ENCODE results near the gene MYMX. TPM values are rescaled to one million over a fixed set of nuclear protein-coding genes. Genes with fewer than 3 reads are reported as not detected.

Gene MYMX
- polyA plus RNA-seq, 2 of the 4 experiments (the other 2 are of a cell fraction), result not detected

GRCh38 chr6:44238687-44239350 is 22.1 kb downstream of the MYMX start:
- no peak for DNase-seq (ENCODE audit: low read depth in 1 of 2, low spot score in 1 of 2)
- CTCF ChIA-PET, result interaction anchor here (0.6 to 8.4 kb wide), 5 partner anchors 8 to 69 kb away, joined by 3 to 111 read pairs (median 19); partner anchors contain the start of genes HSP90AB1 and SLC29A1
- no peak overlapping the region; the same call in 2 of the 3 replicates for H3K4me2 ChIP-seq
- no peak for ATAC-seq
- no peaks in the 10 kb centered on the region for H3K9me3 ChIP-seq
- POLR2A ChIA-PET, result interaction anchor here (1.1 kb wide), 1 partner anchor 9 kb away, joined by 3 read pairs; no protein-coding TSS in a partner anchor
- 0 out of 6 replicates have a peak overlapping the region, but pooled peaks of 1 of the 2 experiments have one; percentile 16 for H3K27ac ChIP-seq
- no peak overlapping the region for H3K4me3 ChIP-seq
- peaks cover 37% of the 10 kb centered on the region for H3K4me1 ChIP-seq
- TF ChIP-seq HOXA7 (CRISPR knock-in tag; IDR thresholded peaks at IDR 0.05) (no peak), CHD4 (IDR thresholded peaks at IDR 0.05; ENCODE audit: borderline replicate concordance) (no peak), ELK1 (IDR thresholded peaks at IDR 0.05; ENCODE audit: low read depth, low read length) (no peak), POLR2A (IDR thresholded peaks at IDR 0.05; ENCODE audit: low read length) (no peak), MAFK (IDR thresholded peaks at IDR 0.05; ENCODE audit: partially characterized antibody) (no peak), HOXB5 (CRISPR knock-in tag; IDR thresholded peaks at IDR 0.05) (no peak)
- WGBS (ENCODE audit: missing lambda C conversion rate), result 73% methylated on average over 7 of the region's 7 CpGs
- FAIRE-seq, result no peak

GRCh38 chr6:44243345-44243744 is 26.6 kb downstream of the MYMX start:
- FAIRE-seq, result no peak
- Histone ChIP-seq H3K9me3 (no peaks in the 10 kb centered on the region), H3K4me1 (peaks cover 12% of the 10 kb centered on the region), H3K27ac (no peak overlapping the region), H3K4me3 (no peak overlapping the region), H3K4me2 (no peak overlapping the region)
- CTCF ChIA-PET, result interaction anchor here (0.6 to 7.8 kb wide), 8 partner anchors 8 to 147 kb away, joined by 3 to 56 read pairs (median 4); partner anchors contain the start of gene SLC35B2
- WGBS (ENCODE audit: missing lambda C conversion rate), result 91% methylated on average over 7 of the region's 7 CpGs
- POLR2A ChIA-PET, result no interaction called here
- DNase-seq (ENCODE audit: low read depth in 1 of 2, low spot score in 1 of 2), result no peak
- no peak for TF ChIP-seq MYC (IDR thresholded peaks at IDR 0.05; ENCODE audit: borderline replicate concordance, low read length)
- no peak for TF ChIP-seq HMGXB4 (CRISPR knock-in tag; IDR thresholded peaks at IDR 0.05; ENCODE audit: borderline replicate concordance)
- no peak for TF ChIP-seq RFX5 (IDR thresholded peaks at IDR 0.05)
- no peak for ATAC-seq

DNA sequence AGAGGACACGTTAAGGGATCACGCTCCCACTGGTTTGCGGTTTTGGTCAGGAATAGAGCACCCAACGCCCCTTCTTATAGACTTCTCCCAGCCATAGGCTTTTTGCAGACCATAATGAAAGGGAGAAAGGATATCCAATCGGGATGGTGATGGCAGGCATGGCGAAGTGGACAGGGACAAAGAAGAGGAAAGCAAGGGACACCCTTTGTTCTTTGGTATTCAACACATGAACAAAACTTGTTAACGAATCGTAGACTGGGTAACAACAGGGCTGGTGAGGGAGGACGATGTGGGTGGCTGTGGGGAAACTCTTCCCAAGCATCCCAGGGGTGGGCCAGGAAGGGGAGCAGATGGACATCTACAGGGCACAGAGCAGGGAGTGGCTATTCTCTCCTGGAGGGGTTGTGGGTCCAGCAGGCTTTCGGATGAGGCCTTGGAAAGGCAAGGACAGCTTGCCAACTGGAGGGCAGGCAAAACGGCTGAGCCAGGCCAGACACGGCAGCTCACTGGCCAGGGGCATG is 28.7 kb downstream of the MYMX start:
- WGBS (ENCODE audit: missing lambda C conversion rate), result 71% methylated on average over 12 of the region's 12 CpGs
- no peak for FAIRE-seq

More for the DNA sequence above, 28.7 kb downstream of the MYMX start:
- ChIA-PET POLR2A (interaction anchor here (1.2 to 3.2 kb wide), 4 partner anchors 8 to 21 kb away, joined by 5 to 38 read pairs (median 21); partner anchors contain the start of genes SLC29A1 and SLC35B2), CTCF (interaction anchor here (0.9 to 7.8 kb wide), 11 partner anchors 8 to 151 kb away, joined by 3 to 56 read pairs (median 5); partner anchors contain the start of gene SLC35B2)
- Histone ChIP-seq H3K27ac (peak overlapping the region; percentile 95 to 99), H3K4me2 (peak overlapping the region; percentile 89), H3K4me1 (peaks cover 26% of the 10 kb centered on the region), H3K4me3 (peak overlapping the region; percentile 90), H3K9me3 (no peaks in the 10 kb centered on the region)
- DNase-seq (ENCODE audit: low read depth in 1 of 2, low spot score in 1 of 2) (no peak), ATAC-seq (no peak)
- TF ChIP-seq MAX (IDR thresholded peaks at IDR 0.05) (no peak), NR3C1 (IDR thresholded peaks at IDR 0.05) (no peak), CBX2 (IDR thresholded peaks at IDR 0.05; ENCODE audit: borderline replicate concordance, low read depth) (no peak), EHF (CRISPR knock-in tag; IDR thresholded peaks at IDR 0.05) (no peak), RARB (CRISPR knock-in tag; IDR thresholded peaks at IDR 0.05) (no peak), CHD2 (IDR thresholded peaks at IDR 0.05; ENCODE audit: low read length, partially characterized antibody) (no peak), EP300 (IDR thresholded peaks at IDR 0.05) (no peak), FOSL2 (IDR thresholded peaks at IDR 0.05) (no peak), FOSL2 (CRISPR knock-in tag; IDR thresholded peaks at IDR 0.05) (no peak), CHD4 (IDR thresholded peaks at IDR 0.05; ENCODE audit: borderline replicate concordance) (no peak), HOXA7 (CRISPR knock-in tag; IDR thresholded peaks at IDR 0.05) (no peak), ESRRA (IDR thresholded peaks at IDR 0.05; ENCODE audit: borderline replicate concordance, low read length) (no peak), RAD21 (conservative IDR thresholded peaks at IDR 0.05 in 1 of 2, IDR thresholded peaks at IDR 0.05 in 1 of 2) (no peak), TP53 (CRISPR knock-in tag; IDR thresholded peaks at IDR 0.05) (no peak), HEYL (CRISPR knock-in tag; IDR thresholded peaks at IDR 0.05) (no peak), NFE2L2 (conservative IDR thresholded peaks at IDR 0.05; ENCODE audit: low read length) (no peak), NPAS2 (CRISPR knock-in tag; IDR thresholded peaks at IDR 0.05; ENCODE audit: borderline replicate concordance) (no peak)
- TF ChIP-seq, protein P1, sequence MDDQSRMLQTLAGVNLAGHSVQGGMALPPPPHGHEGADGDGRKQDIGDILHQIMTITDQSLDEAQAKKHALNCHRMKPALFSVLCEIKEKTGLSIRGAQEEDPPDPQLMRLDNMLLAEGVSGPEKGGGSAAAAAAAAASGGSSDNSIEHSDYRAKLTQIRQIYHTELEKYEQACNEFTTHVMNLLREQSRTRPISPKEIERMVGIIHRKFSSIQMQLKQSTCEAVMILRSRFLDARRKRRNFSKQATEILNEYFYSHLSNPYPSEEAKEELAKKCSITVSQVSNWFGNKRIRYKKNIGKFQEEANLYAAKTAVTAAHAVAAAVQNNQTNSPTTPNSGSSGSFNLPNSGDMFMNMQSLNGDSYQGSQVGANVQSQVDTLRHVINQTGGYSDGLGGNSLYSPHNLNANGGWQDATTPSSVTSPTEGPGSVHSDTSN (IDR thresholded peaks at IDR 0.05), result no peak

Measured in A549 (cell line).